ENCODE measurements around the gene TFDP1.

GRCh38 chr13:113537909-113538688 is 46.5 kb upstream of the TFDP1 start:
- TF ChIP-seq POLR2AphosphoS5 (IDR thresholded peaks at IDR 0.05; ENCODE audit: low read depth, low read length): no peak
- TF ChIP-seq IRF3 (IDR thresholded peaks at IDR 0.05; ENCODE audit: low read depth, low read length): no peak
- TF ChIP-seq RFX5 (IDR thresholded peaks at IDR 0.05; ENCODE audit: low read length): no peak

All from SK-N-SH (cell line).